CD4-positive, alpha-beta T cell (primary cell): Measurements from ENCODE around the gene BPIFB2. TPM values are rescaled to one million over a fixed set of nuclear protein-coding genes. Genes with fewer than 3 reads are reported as not detected.

Experiments used
- ATAC-seq: fragments of 200-7000 bp; cut with Tn5 transposase; one replicate; pipeline ENCODE4 v1.10.0; 2022; ENCODE audit warnings: mild to moderate bottlenecking; ENCODE audit not compliant: poor library complexity
- CTCF ChIA-PET: fragments of 350-600 bp; sonication (Branson Sonifier 250); formaldehyde crosslinking; loops from one replicate; lab custom pipeline; 2021; ENCODE audit warnings: antibody characterized with exemption, inconsistent platforms; lab: Charles Lee
- POLR2A ChIA-PET: fragments of 350-600 bp; sonication (Branson Sonifier 250); formaldehyde crosslinking; loops from one replicate; lab custom pipeline; 2021; ENCODE audit warnings: antibody characterized with exemption, inconsistent platforms; lab: Charles Lee
- DNase-seq, 14 experiments: peaks; one replicate each; pipeline ENCODE4 v3.0.0-alpha.2; 2013 to 2020; ENCODE audit warnings: mixed read lengths in 2 of 14
- H3K27ac ChIP-seq, 2 donors: one replicate each; pipeline versions ENCODE4 v1.5.1 to v1.7.0; 2013; ENCODE audit warnings: low read length in 2 of 2, low read depth in 1 of 2, mild to moderate bottlenecking in 1 of 2
- H3K27me3 ChIP-seq, 2 experiments: 1 replicate in 1 of 2; 2 replicates in 1 of 2; pipeline versions ENCODE4 v1.6.1 to v1.7.0; 2013; ENCODE audit warnings: low read length in 2 of 2, control low read depth in 1 of 2, mild to moderate bottlenecking in 1 of 2, moderate library complexity in 1 of 2; ENCODE audit not compliant: insufficient read depth in 2 of 2, control insufficient read depth in 1 of 2
- H3K36me3 ChIP-seq: one replicate; pipeline ENCODE4 v1.6.1; 2013; ENCODE audit warnings: low read length, control low read depth; ENCODE audit not compliant: insufficient read depth
- H3K4me1 ChIP-seq: one replicate; pipeline ENCODE4 v1.6.1; 2013; ENCODE audit warnings: low read length, control low read depth; ENCODE audit not compliant: insufficient read depth
- H3K4me3 ChIP-seq: one replicate; pipeline ENCODE4 v1.5.1; 2013; ENCODE audit warnings: mild to moderate bottlenecking, low read length, moderate library complexity
- H3K9me3 ChIP-seq, 2 experiments: 1 replicate in 1 of 2; 2 replicates in 1 of 2; pipeline versions ENCODE4 v1.6.1 to v1.7.0; 2013; ENCODE audit warnings: low read length in 2 of 2, mild to moderate bottlenecking in 2 of 2, control low read depth in 1 of 2, moderate library complexity in 1 of 2; ENCODE audit not compliant: control insufficient read depth in 1 of 2, insufficient read depth in 1 of 2
- H3K27ac Mint-ChIP-seq: one replicate; pipeline ENCODE4 v1.8.0; 2020; ENCODE audit warnings: mixed read lengths
- H3K27me3 Mint-ChIP-seq: one replicate; pipeline ENCODE4 v1.8.0; 2021; ENCODE audit warnings: mixed read lengths
- H3K36me3 Mint-ChIP-seq: one replicate; pipeline ENCODE4 v1.8.0; 2021; ENCODE audit warnings: low read depth, mixed read lengths
- H3K4me1 Mint-ChIP-seq: one replicate; pipeline ENCODE4 v1.8.0; 2021; ENCODE audit warnings: low read depth, mixed read lengths
- H3K4me3 Mint-ChIP-seq: one replicate; pipeline ENCODE4 v1.8.0; 2020; ENCODE audit warnings: mild to moderate bottlenecking, mixed read lengths
- H3K9me3 Mint-ChIP-seq: one replicate; pipeline ENCODE4 v1.8.0; 2020; ENCODE audit warnings: mixed read lengths
- intact Hi-C, 2 experiments: fragments of 100-400 bp; cut with DNase I in 1 of 2; cut with micrococcal nuclease in 1 of 2; formaldehyde crosslinking; loops; one replicate each; pipeline versions ENCODE4 v1.15.1 to v1.9.0; 2023 to 2025; cut with DNase I, micrococcal nuclease
- total RNA-seq, 174 experiments: library from RNA in 2 of 174; stranded (reverse) in 2 of 174; gene quantifications; one replicate each; pipeline ENCODE4 v1.2.3 and lab custom pipeline; 2021 to 2026
- TF ChIP-seq, protein P1 (sequence below): fragments of 200-600 bp; IDR thresholded peaks from one replicate; pipeline ENCODE4 v1.8.0; 2022; ENCODE audit warnings: antibody characterized with exemption, mild to moderate bottlenecking

The BPIFB2 gene
- total RNA-seq, 2 experiments from 2014 or later: not detected

DNA sequence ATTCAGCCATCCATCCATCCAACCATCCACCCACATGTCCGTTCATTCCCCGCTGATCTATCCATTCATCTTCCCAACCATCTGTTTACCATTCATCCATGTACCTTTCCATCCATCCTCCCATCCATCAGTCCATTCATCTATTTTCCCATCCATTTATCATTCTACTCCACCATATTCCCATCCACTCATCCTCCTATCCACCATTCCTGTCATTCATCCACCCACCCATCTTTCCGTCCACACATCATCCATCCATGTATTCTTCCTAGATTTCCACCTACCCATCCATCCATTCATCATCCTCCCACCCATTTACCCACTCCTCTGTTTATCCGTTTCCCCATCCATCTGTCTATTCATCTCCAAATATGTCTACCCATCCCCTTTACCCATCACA is 30.7 kb downstream of the BPIFB2 start:
- ChIA-PET CTCF (no interaction called here), POLR2A (no interaction called here)
- no peak overlapping the region for H3K4me3 ChIP-seq
- H3K27ac ChIP-seq: no peak overlapping the region
- ATAC-seq (no peak), DNase-seq (no peak)
- no peaks in the 10 kb centered on the region for H3K27me3 ChIP-seq
- H3K4me1 Mint-ChIP-seq: no peaks in the 10 kb centered on the region
- no peaks in the 10 kb centered on the region for H3K36me3 ChIP-seq
- H3K27ac Mint-ChIP-seq: no peak overlapping the region
- intact Hi-C loops: no loop called here
- no peaks in the 10 kb centered on the region for H3K36me3 Mint-ChIP-seq
- H3K4me1 ChIP-seq: no peaks in the 10 kb centered on the region
- H3K4me3 Mint-ChIP-seq: no peak overlapping the region
- peaks cover 3% of the 10 kb centered on the region for H3K9me3 Mint-ChIP-seq
- peaks cover 3 to 5% of the 10 kb centered on the region in 2 experiments for H3K9me3 ChIP-seq
- TF ChIP-seq, protein P1, sequence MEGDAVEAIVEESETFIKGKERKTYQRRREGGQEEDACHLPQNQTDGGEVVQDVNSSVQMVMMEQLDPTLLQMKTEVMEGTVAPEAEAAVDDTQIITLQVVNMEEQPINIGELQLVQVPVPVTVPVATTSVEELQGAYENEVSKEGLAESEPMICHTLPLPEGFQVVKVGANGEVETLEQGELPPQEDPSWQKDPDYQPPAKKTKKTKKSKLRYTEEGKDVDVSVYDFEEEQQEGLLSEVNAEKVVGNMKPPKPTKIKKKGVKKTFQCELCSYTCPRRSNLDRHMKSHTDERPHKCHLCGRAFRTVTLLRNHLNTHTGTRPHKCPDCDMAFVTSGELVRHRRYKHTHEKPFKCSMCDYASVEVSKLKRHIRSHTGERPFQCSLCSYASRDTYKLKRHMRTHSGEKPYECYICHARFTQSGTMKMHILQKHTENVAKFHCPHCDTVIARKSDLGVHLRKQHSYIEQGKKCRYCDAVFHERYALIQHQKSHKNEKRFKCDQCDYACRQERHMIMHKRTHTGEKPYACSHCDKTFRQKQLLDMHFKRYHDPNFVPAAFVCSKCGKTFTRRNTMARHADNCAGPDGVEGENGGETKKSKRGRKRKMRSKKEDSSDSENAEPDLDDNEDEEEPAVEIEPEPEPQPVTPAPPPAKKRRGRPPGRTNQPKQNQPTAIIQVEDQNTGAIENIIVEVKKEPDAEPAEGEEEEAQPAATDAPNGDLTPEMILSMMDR: no peak
- H3K27me3 Mint-ChIP-seq: no peaks in the 10 kb centered on the region

DNA sequence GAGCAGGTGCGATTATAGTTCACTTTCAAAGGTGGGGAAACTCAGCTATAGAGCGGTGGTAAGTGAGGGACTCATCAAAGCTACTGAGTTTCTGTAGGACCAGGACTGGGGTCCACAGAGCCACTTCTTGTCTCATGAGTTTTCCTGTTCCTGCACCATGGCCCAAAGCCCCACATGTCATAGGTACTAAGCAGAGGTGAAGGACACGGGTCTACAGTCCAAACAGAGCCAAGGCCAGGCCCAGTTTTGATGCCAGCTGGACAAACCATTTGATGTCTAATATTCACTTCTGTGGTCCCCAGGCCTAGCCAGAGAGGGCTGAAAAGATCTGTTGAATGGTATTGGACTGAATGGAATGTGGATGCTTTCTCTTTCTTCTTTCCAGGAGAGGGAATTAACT is 34.9 kb downstream of the BPIFB2 start:
- H3K36me3 ChIP-seq: no peaks in the 10 kb centered on the region
- H3K4me3 Mint-ChIP-seq: no peak overlapping the region
- H3K27ac Mint-ChIP-seq: no peak overlapping the region
- ATAC-seq (no peak), DNase-seq (no peak)
- no peaks in the 10 kb centered on the region for H3K4me1 Mint-ChIP-seq
- H3K36me3 Mint-ChIP-seq: no peaks in the 10 kb centered on the region
- H3K4me3 ChIP-seq: no peak overlapping the region
- peaks cover 10 to 16% of the 10 kb centered on the region in 2 experiments for H3K9me3 ChIP-seq
- intact Hi-C loops: no loop called here
- H3K9me3 Mint-ChIP-seq: peaks cover 9% of the 10 kb centered on the region
- no peaks in the 10 kb centered on the region for H3K27me3 ChIP-seq
- TF ChIP-seq, protein P1: no peak
- POLR2A ChIA-PET: no interaction called here
- no peaks in the 10 kb centered on the region for H3K27me3 Mint-ChIP-seq
- no peak overlapping the region for H3K27ac ChIP-seq
- no peaks in the 10 kb centered on the region for H3K4me1 ChIP-seq
- CTCF ChIA-PET: interaction anchor here (1.0 kb wide), 1 partner anchor 8 kb away, joined by 3 read pairs; no protein-coding TSS in a partner anchor

DNA sequence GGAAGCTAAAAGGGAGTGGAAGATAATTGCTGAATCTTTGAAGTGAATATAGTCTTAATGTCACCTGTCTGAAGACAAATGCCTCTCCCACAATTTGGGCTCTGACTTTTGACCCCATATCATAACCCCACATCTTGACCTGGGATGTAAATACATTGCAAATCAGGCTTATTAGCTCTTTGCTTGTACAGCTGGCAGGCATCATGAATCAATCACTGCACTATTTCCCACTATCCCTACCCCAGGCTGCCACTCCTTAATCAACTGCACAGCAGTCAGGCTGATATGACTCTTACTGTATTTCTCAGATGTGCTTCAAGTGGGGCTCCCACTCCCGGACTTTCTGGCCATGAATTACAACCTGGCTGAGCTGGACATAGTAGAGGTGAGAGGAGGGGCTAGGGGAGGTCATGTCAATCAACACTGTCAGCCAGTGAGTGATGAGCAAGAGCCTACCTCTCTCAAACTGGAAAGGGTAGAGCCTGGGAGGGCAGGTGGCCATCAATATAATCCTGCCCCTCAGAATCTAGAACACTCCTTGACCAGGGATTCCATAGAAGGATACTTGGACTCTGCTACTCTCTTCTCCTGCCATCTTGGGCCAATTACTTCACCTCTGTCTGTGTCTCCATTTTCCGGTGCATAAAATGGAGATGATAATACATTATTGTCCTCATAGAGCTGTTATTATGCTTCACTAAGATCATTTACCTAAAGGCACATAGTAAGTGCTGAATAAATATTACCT is 35.7 kb downstream of the BPIFB2 start:
- no peaks in the 10 kb centered on the region for H3K4me1 Mint-ChIP-seq
- no peak overlapping the region for H3K4me3 Mint-ChIP-seq
- ATAC-seq: no peak
- TF ChIP-seq, protein P1: no peak
- H3K4me1 ChIP-seq: no peaks in the 10 kb centered on the region
- no peak for DNase-seq
- H3K9me3 Mint-ChIP-seq: peaks cover 7% of the 10 kb centered on the region
- POLR2A ChIA-PET: no interaction called here
- no peak overlapping the region for H3K4me3 ChIP-seq
- CTCF ChIA-PET: interaction anchor here (1.0 kb wide), 1 partner anchor 8 kb away, joined by 3 read pairs; no protein-coding TSS in a partner anchor
- intact Hi-C loops: no loop called here
- no peaks in the 10 kb centered on the region for H3K36me3 Mint-ChIP-seq
- H3K27ac Mint-ChIP-seq: no peak overlapping the region
- H3K27ac ChIP-seq: no peak overlapping the region
- H3K9me3 ChIP-seq: peaks cover 10 to 23% of the 10 kb centered on the region in 2 experiments
- no peaks in the 10 kb centered on the region for H3K27me3 Mint-ChIP-seq
- no peaks in the 10 kb centered on the region for H3K36me3 ChIP-seq
- H3K27me3 ChIP-seq: no peaks in the 10 kb centered on the region
